Mesendoderm (in vitro differentiated cells): ENCODE results near the gene ATPAF2.

ENCODE experiments used
- DNase-seq: peaks from one replicate; pipeline ENCODE4 v3.0.0; 2013
- H2AK5ac ChIP-seq: 2 replicates; pipeline ENCODE4 v1.6.1; 2013; ENCODE audit warnings: low read length, inconsistent platforms
- H2BK120ac ChIP-seq: 2 replicates; pipeline ENCODE4 v1.6.1; 2013; ENCODE audit warnings: low read depth, mild to moderate bottlenecking, low read length, moderate library complexity, mixed read lengths
- H2BK15ac ChIP-seq: replicated peaks from 2 replicates; pipeline ENCODE4 v1.6.1; 2013; ENCODE audit warnings: low read depth, mild to moderate bottlenecking, moderate library complexity
- H2BK5ac ChIP-seq: 2 replicates; pipeline ENCODE4 v1.6.1; 2013; ENCODE audit warnings: low read length, inconsistent platforms
- H3K18ac ChIP-seq: 2 replicates; pipeline ENCODE4 v1.6.1; 2013; ENCODE audit warnings: mild to moderate bottlenecking, low read length, mixed read lengths
- H3K23ac ChIP-seq: one replicate; pipeline ENCODE4 v1.6.1; 2013; ENCODE audit warnings: low read length
- H3K27ac ChIP-seq: 2 replicates; pipeline ENCODE4 v1.5.1; 2013; ENCODE audit warnings: low read depth, mild to moderate bottlenecking, inconsistent platforms, low read length, moderate library complexity
- H3K27me3 ChIP-seq: 2 replicates; pipeline ENCODE4 v1.6.1; 2013; ENCODE audit warnings: low read length, control low read depth, mild to moderate bottlenecking, inconsistent platforms; ENCODE audit not compliant: insufficient read depth, poor library complexity
- H3K36me3 ChIP-seq: 2 replicates; pipeline ENCODE4 v1.6.1; 2013; ENCODE audit warnings: low read length, inconsistent platforms; ENCODE audit not compliant: control insufficient read depth, insufficient read depth
- H3K4ac ChIP-seq: one replicate; pipeline ENCODE4 v1.6.1; 2013; ENCODE audit warnings: low read depth, mild to moderate bottlenecking, low read length, moderate library complexity
- H3K4me1 ChIP-seq: 2 replicates; pipeline ENCODE4 v1.6.1; 2013; ENCODE audit warnings: low read depth, low read length, inconsistent platforms; ENCODE audit not compliant: control insufficient read depth
- H3K4me2 ChIP-seq: 2 replicates; pipeline ENCODE4 v1.6.1; 2013; ENCODE audit warnings: low read length
- H3K4me3 ChIP-seq: 2 replicates; pipeline ENCODE4 v1.5.1; 2013; ENCODE audit warnings: mild to moderate bottlenecking, low read length
- H3K56ac ChIP-seq: one replicate; pipeline ENCODE4 v1.6.1; 2013; ENCODE audit warnings: low read length
- H3K79me1 ChIP-seq: 2 replicates; pipeline ENCODE4 v1.6.1; 2013; ENCODE audit warnings: low read length, inconsistent platforms
- H3K79me2 ChIP-seq: 2 replicates; pipeline ENCODE4 v1.6.1; 2013; ENCODE audit warnings: mild to moderate bottlenecking, low read length; ENCODE audit not compliant: control insufficient read depth, insufficient read depth
- H3K9ac ChIP-seq: 2 replicates; pipeline ENCODE4 v1.6.1; 2013; ENCODE audit warnings: low read length, inconsistent platforms
- H4K5ac ChIP-seq: one replicate; pipeline ENCODE4 v1.6.1; 2013; ENCODE audit warnings: low read length
- H4K8ac ChIP-seq: one replicate; pipeline ENCODE4 v1.6.1; 2013; ENCODE audit warnings: low read depth, mild to moderate bottlenecking, control low read depth, low read length, moderate library complexity
- WGBS: extraction: QIAGEN DNeasy Blood & Tissue Kit; methylation state at CpG from one replicate; pipeline ENCODE4 v1.1.7; 2013; ENCODE audit warnings: low lambda C conversion rate, missing lambda C conversion rate; ENCODE audit not compliant: insufficient coverage; ENCODE audit errors: extremely low coverage; 5-methylcytosine and 5-hydroxymethylcytosine counted together

The ATPAF2 gene

GRCh38 chr17:18038149-18038850, 668 bp downstream of the ATPAF2 start:
- Histone ChIP-seq H3K18ac (peak overlapping the region; percentile 39), H3K4me1 (peaks cover 7% of the 10 kb centered on the region), H3K79me2 (peaks cover 2% of the 10 kb centered on the region), H3K9ac (peak overlapping the region; percentile 73), H3K27me3 (no peaks in the 10 kb centered on the region), H2BK120ac (no peak overlapping the region), H2BK15ac (no peak overlapping the region), H3K27ac (no peak overlapping the region), H3K4me2 (peak overlapping the region; percentile 91), H3K79me1 (peaks cover 14% of the 10 kb centered on the region), H3K4ac (no peak overlapping the region), H2AK5ac (no peak overlapping the region), H3K36me3 (no peaks in the 10 kb centered on the region), H2BK5ac (no peak overlapping the region), H4K8ac (no peak overlapping the region), H4K5ac (no peak overlapping the region), H3K23ac (no peak overlapping the region), H3K4me3 (peak overlapping the region; percentile 54), H3K56ac (peak overlapping the region; percentile 83)
- WGBS: no CpG with 5 or more reads among the region's 13 CpGs
- DNase-seq: peak; percentile 24

DNA sequence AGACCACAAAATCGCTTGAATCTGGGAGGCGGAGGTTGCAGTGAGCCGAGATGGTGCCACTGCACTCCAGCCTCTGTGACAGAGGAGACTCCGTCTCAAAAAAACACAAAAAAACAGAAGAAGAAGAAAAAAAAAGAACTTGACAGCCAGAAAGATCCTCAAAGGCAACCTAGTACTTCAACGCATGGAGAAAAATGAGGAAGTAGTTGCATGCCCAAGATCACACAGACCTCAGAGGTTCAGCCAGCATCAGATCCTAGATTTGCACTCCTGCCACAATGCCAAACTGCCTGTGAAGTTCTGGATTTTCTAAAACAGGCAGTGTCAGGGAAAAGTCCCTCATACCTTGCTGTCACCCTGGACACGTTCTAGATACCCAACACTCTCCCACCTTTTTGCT, 1.5 kb downstream of the ATPAF2 start:
- H2BK15ac ChIP-seq: no peak overlapping the region
- H3K36me3 ChIP-seq: no peaks in the 10 kb centered on the region
- peaks cover 14% of the 10 kb centered on the region for H3K79me1 ChIP-seq
- H3K79me2 ChIP-seq: peaks cover 2% of the 10 kb centered on the region
- no peak overlapping the region for H4K8ac ChIP-seq
- peaks cover 7% of the 10 kb centered on the region for H3K4me1 ChIP-seq
- H3K27me3 ChIP-seq: no peaks in the 10 kb centered on the region
- no peak overlapping the region for H3K9ac ChIP-seq
- H2AK5ac ChIP-seq: no peak overlapping the region
- H3K56ac ChIP-seq: peak overlapping the region; percentile 46
- no peak overlapping the region for H3K18ac ChIP-seq
- H2BK120ac ChIP-seq: no peak overlapping the region
- no peak for DNase-seq
- H3K4me3 ChIP-seq: no peak overlapping the region
- H3K23ac ChIP-seq: no peak overlapping the region
- H2BK5ac ChIP-seq: no peak overlapping the region
- no peak overlapping the region for H3K4ac ChIP-seq
- no peak overlapping the region for H3K4me2 ChIP-seq
- no peak overlapping the region for H4K5ac ChIP-seq
- H3K27ac ChIP-seq: no peak overlapping the region
- WGBS: no CpG with 5 or more reads among the region's 6 CpGs

GRCh38 chr17:18035704-18036103, 3.3 kb downstream of the ATPAF2 start:
- Histone ChIP-seq H3K79me2 (no peaks in the 10 kb centered on the region), H2BK120ac (no peak overlapping the region), H3K4me1 (peaks cover 7% of the 10 kb centered on the region), H3K27ac (no peak overlapping the region), H3K56ac (no peak overlapping the region), H3K18ac (no peak overlapping the region), H3K23ac (no peak overlapping the region), H3K27me3 (no peaks in the 10 kb centered on the region), H3K36me3 (no peaks in the 10 kb centered on the region), H2AK5ac (no peak overlapping the region), H2BK5ac (no peak overlapping the region), H3K4me3 (no peak overlapping the region), H3K9ac (no peak overlapping the region), H2BK15ac (no peak overlapping the region), H4K8ac (no peak overlapping the region), H3K4me2 (no peak overlapping the region), H3K79me1 (peaks cover 10% of the 10 kb centered on the region), H3K4ac (no peak overlapping the region), H4K5ac (no peak overlapping the region)
- peak; percentile 86 for DNase-seq
- no CpG with 5 or more reads among the region's 2 CpGs for WGBS

DNA sequence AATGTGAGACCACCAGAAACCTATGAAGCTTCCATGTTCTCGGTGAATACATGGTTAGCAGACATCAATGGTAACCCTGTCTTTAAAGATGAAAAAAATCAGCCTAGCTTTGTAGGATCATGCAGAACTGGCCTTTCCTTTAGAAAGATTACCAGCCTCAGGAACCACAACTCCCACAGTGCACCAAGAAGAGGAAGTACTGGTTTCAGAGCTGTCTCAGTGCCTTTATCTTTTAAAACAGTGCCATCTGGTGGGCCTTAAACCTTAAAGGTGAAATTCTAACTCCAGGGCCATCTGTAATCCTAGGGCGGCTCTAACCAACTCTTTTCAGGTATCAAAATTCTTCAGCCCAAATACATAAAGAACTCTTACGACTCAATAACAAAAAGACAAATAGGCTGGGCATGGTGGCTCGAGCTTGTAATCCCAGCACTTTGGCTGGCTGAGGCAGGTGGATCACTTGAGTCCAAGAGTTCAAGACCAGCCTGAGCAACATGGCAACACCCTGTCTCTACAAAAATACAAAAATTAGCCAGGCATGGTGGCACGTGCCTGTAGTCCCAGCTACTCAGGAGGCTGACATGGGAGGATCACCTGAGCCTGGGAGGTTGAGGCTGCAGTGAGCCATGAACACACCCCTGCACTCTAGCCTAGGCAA, 5.4 kb downstream of the ATPAF2 start:
- Histone ChIP-seq H3K23ac (no peak overlapping the region), H3K79me1 (peaks cover 6% of the 10 kb centered on the region), H2BK5ac (no peak overlapping the region), H3K4me2 (no peak overlapping the region), H3K9ac (no peak overlapping the region), H4K8ac (no peak overlapping the region), H2BK15ac (no peak overlapping the region), H3K27me3 (no peaks in the 10 kb centered on the region), H4K5ac (no peak overlapping the region), H2BK120ac (no peak overlapping the region), H3K56ac (no peak overlapping the region), H3K4me3 (no peak overlapping the region), H3K36me3 (no peaks in the 10 kb centered on the region), H3K79me2 (no peaks in the 10 kb centered on the region), H3K27ac (no peak overlapping the region), H3K4me1 (peaks cover 6% of the 10 kb centered on the region), H2AK5ac (no peak overlapping the region), H3K18ac (no peak overlapping the region), H3K4ac (no peak overlapping the region)
- peak; percentile 91 for DNase-seq
- no CpG with 5 or more reads among the region's 5 CpGs for WGBS

- H2BK5ac ChIP-seq: no peak overlapping the region
- H3K79me2 ChIP-seq: no peaks in the 10 kb centered on the region
- no peak overlapping the region for H3K4me3 ChIP-seq
- H3K4me2 ChIP-seq: no peak overlapping the region
- H3K23ac ChIP-seq: no peak overlapping the region
- H3K27me3 ChIP-seq: no peaks in the 10 kb centered on the region
- no peak for DNase-seq
- no peak overlapping the region for H3K4ac ChIP-seq
- no peaks in the 10 kb centered on the region for H3K36me3 ChIP-seq
- no CpG with 5 or more reads among the region's 2 CpGs for WGBS
- H2BK15ac ChIP-seq: no peak overlapping the region
- peaks cover 2% of the 10 kb centered on the region for H3K4me1 ChIP-seq
- no peak overlapping the region for H2AK5ac ChIP-seq
- no peak overlapping the region for H3K18ac ChIP-seq
- no peaks in the 10 kb centered on the region for H3K79me1 ChIP-seq
- no peak overlapping the region for H2BK120ac ChIP-seq
- no peak overlapping the region for H3K9ac ChIP-seq
- H4K5ac ChIP-seq: no peak overlapping the region
- no peak overlapping the region for H3K56ac ChIP-seq
- no peak overlapping the region for H4K8ac ChIP-seq
- H3K27ac ChIP-seq: no peak overlapping the region
Observed at GRCh38 chr17:18031955-18032354, 7.0 kb downstream of the ATPAF2 start.
